HepG2 (cell line): ENCODE results near the gene EGR4. TPM values are rescaled to one million over a fixed set of nuclear protein-coding genes. Genes with fewer than 3 reads are reported as not detected.
A peak's percentile ranks its signal among the peaks of the same experiment; 100 is the strongest.

Source experiments
- ATAC-seq: fragments of 200-7000 bp; cut with Tn5 transposase; 3 replicates; pipeline ENCODE4 v1.9.1; 2020; ENCODE audit warnings: mild to moderate bottlenecking, moderate library complexity
- BruUV-seq: library from RNA; stranded (reverse); fragments of 400-500 nt; replicated peaks from 2 replicates; lab custom pipeline; 2021; lab: Mats Ljungman, UMichigan
- CTCF ChIA-PET: fragments of 300-600 bp; formaldehyde crosslinking; extraction: SDS; loops from one replicate; lab custom pipeline; 2021; ENCODE audit warnings: low total read pairs, inconsistent platforms, low intra/inter-chr PET ratio; lab: Yijun Ruan, JAX
- POLR2A ChIA-PET: fragments of 350-600 bp; sonication (Branson Sonifier 250); formaldehyde crosslinking; loops from one replicate; lab custom pipeline; 2020; ENCODE audit warnings: antibody characterized with exemption, inconsistent platforms; lab: Yijun Ruan, JAX
- DNase-seq: peaks from one replicate; pipeline ENCODE4 v3.0.0-alpha.2; 2015; ENCODE audit warnings: low spot score
- FAIRE-seq: peaks from 3 replicates; lab custom pipeline; 2011; peaks lifted over from hg19 to GRCh38; lab: Jason Lieb, UNC
- H2AFZ ChIP-seq: one replicate; pipeline ENCODE4 v1.6.1; 2011; ENCODE audit warnings: low read length, inconsistent platforms
- H3K27ac ChIP-seq: fragments of 300-600 bp; 3 replicates; pipeline ENCODE4 v1.8.0; 2011; ENCODE audit warnings: mixed run types, mild to moderate bottlenecking, mixed read lengths, low read length, inconsistent platforms; ENCODE audit not compliant: insufficient read depth; ENCODE audit errors: extremely low read length
- H3K27me3 ChIP-seq, 2 experiments: fragments of 200-600 bp in 1 of 2; 2 replicates in 1 of 2; 3 replicates in 1 of 2; pipeline versions ENCODE4 v1.6.0 to v1.8.0; 2011; ENCODE audit warnings: low read length in 2 of 2, mild to moderate bottlenecking in 2 of 2, moderate library complexity in 2 of 2, inconsistent platforms in 1 of 2; ENCODE audit not compliant: insufficient read depth in 2 of 2, control insufficient read depth in 1 of 2
- H3K36me3 ChIP-seq, 2 experiments: fragments of 200-600 bp in 1 of 2; replicated peaks in 1 of 2; 2 replicates in 1 of 2; 3 replicates in 1 of 2; pipeline versions ENCODE4 v1.5.1 to v1.8.0; 2011; ENCODE audit warnings: low read length in 2 of 2, inconsistent platforms in 1 of 2; ENCODE audit not compliant: insufficient read depth in 2 of 2, control insufficient read depth in 1 of 2
- H3K4me1 ChIP-seq: 2 replicates; pipeline ENCODE4 v1.5.1; 2012; ENCODE audit warnings: low read length, inconsistent platforms; ENCODE audit not compliant: insufficient read depth
- H3K4me2 ChIP-seq: 2 replicates; pipeline ENCODE4 v1.6.0; 2011; ENCODE audit warnings: low read depth, low read length, inconsistent platforms
- H3K4me3 ChIP-seq, 3 experiments: fragments of 200-600 bp in 1 of 3; sonication (generic), shearing (Covaris generic) in 1 of 3; replicated peaks in 1 of 3; 2 replicates each; pipeline ENCODE4 v1.5.1; 2011 to 2016; ENCODE audit warnings: low read length in 3 of 3, inconsistent platforms in 2 of 3, low read depth in 2 of 3, mild to moderate bottlenecking in 2 of 3, control low read depth in 1 of 3, mixed read lengths in 1 of 3; ENCODE audit not compliant: insufficient read depth in 1 of 3
- H3K79me2 ChIP-seq: one replicate; pipeline ENCODE4 v1.6.1; 2011; ENCODE audit warnings: low read length, inconsistent platforms; ENCODE audit not compliant: insufficient read depth
- H3K9ac ChIP-seq: 2 replicates; pipeline ENCODE4 v1.6.0; 2011; ENCODE audit warnings: mild to moderate bottlenecking, low read depth, low read length, inconsistent platforms; ENCODE audit not compliant: insufficient read depth
- H3K9me3 ChIP-seq: 2 replicates; pipeline ENCODE4 v1.5.1; 2012; ENCODE audit warnings: mild to moderate bottlenecking, low read length
- H4K20me1 ChIP-seq: 2 replicates; pipeline ENCODE4 v1.6.0; 2011; ENCODE audit warnings: inconsistent platforms, mild to moderate bottlenecking, low read length, moderate library complexity; ENCODE audit not compliant: insufficient read depth
- ATM ChIP-seq: fragments of 450-650 bp; IDR thresholded peaks from 2 replicates; pipeline ENCODE4 v1.7.1; 2017; ENCODE audit warnings: mild to moderate bottlenecking, borderline replicate concordance
- JUNB ChIP-seq: sonication (generic); formaldehyde crosslinking; IDR thresholded peaks from 2 replicates; pipeline ENCODE4 v1.8.0; 2022; ENCODE audit warnings: missing genetic modification reagents, mild to moderate bottlenecking, borderline replicate concordance
- NAIF1 ChIP-seq: sonication (generic); formaldehyde crosslinking; IDR thresholded peaks from 2 replicates; pipeline ENCODE4 v1.5.0; 2020; ENCODE audit warnings: mild to moderate bottlenecking, missing genetic modification reagents, borderline replicate concordance
- TBL1XR1 ChIP-seq: fragments of 150-350 bp; IDR thresholded peaks from 2 replicates; pipeline ENCODE4 v1.6.1; 2014; ENCODE audit warnings: borderline replicate concordance, low read length; ENCODE audit not compliant: partially characterized antibody
- ZNF451 ChIP-seq: sonication (generic); formaldehyde crosslinking; IDR thresholded peaks from 2 replicates; pipeline ENCODE4 v1.5.0; 2020; ENCODE audit warnings: mild to moderate bottlenecking, missing genetic modification reagents
- ZNF652 ChIP-seq: IDR thresholded peaks from 2 replicates; pipeline ENCODE4 v1.6.1; 2016; ENCODE audit warnings: low read depth, borderline replicate concordance
- WGBS: methylation state at CpG from one replicate; pipeline ENCODE4 v1.1.6; 2017; ENCODE audit warnings: low lambda C conversion rate; 5-methylcytosine and 5-hydroxymethylcytosine counted together
- in situ Hi-C: cut with HindIII; loops from 2 replicates; pipeline ENCODE4 v1.10.0; 2017; ENCODE audit warnings: low pct_unique_long_range_greater_than_20kb; ENCODE audit not compliant: extremely low pct_ligation_motif_present
- intact Hi-C: fragments of 100-400 bp; cut with micrococcal nuclease; formaldehyde crosslinking; loops from one replicate; pipeline ENCODE4 v1.10.0; 2022; ENCODE audit not compliant: unreplicated experiment
- polyA plus RNA-seq, 8 experiments: library from polyadenylated mRNA; depleted of rRNA in 3 of 8; stranded (reverse) in 7 of 8; unstranded in 1 of 8; fragments of >200 nt; fragmentation: Illumina TruSeq in 4 of 8; extraction: Trizol in 4 of 8; gene quantifications; 2 replicates each; pipeline versions ENCODE4 v1.2.1 to v1.2.3, GENCODE V29; 2011 to 2016; ENCODE audit warnings: low read depth in 4 of 8, missing spikeins in 1 of 8, mixed read lengths in 1 of 8; ENCODE audit not compliant: insufficient read depth in 1 of 8
- total RNA-seq, 5 experiments: library from RNA; depleted of rRNA; stranded (reverse); fragments of >200 nt; fragmentation: Illumina TruSeq; extraction: Trizol; gene quantifications; 2 replicates each; pipeline ENCODE4 v1.2.3, GENCODE V29; 2016; ENCODE audit warnings: low read depth in 1 of 5
- TF ChIP-seq, protein P1 (sequence below): sonication (generic); formaldehyde crosslinking; IDR thresholded peaks from 2 replicates; pipeline ENCODE4 v1.8.1; 2023; ENCODE audit warnings: mild to moderate bottlenecking, moderate library complexity, missing genetic modification reagents
- TF ChIP-seq, protein P2 (sequence below): IDR thresholded peaks from 2 replicates; pipeline ENCODE4 v1.6.1; 2016; ENCODE audit warnings: mild to moderate bottlenecking
- TF ChIP-seq, protein P3 (sequence below): sonication (generic); formaldehyde crosslinking; IDR thresholded peaks from 2 replicates; pipeline ENCODE4 v1.4.0; 2020; ENCODE audit warnings: missing genetic modification reagents, borderline replicate concordance

The EGR4 gene
- total and polyA plus RNA-seq, 2 of the 13 experiments (the other 11 are each of a cell fraction or from before 2014, with no cell fraction given), result not detected

DNA sequence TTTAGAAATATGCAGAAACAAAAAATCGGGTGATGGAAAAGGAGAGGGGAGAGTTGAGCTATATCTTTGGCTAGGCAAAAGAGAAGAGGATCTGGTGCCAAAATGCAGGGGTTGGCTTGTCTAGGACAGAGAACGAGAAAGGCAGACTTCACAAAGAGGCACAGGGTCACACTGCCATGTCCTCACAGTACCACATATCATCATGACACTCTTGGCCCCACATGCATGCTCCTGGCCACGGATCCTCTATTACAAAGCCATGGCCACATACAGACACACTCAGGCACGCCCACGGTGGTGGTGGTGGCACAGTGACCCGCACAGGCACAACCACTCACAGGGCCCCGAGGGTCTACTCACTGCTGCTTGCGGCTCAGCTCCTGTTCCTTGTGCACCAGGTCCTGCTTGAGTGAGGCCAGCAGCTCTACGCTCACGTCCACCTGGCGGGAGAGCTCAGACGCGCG lies 24.9 kb downstream of the EGR4 start (continued):
- TF ChIP-seq, protein P1, sequence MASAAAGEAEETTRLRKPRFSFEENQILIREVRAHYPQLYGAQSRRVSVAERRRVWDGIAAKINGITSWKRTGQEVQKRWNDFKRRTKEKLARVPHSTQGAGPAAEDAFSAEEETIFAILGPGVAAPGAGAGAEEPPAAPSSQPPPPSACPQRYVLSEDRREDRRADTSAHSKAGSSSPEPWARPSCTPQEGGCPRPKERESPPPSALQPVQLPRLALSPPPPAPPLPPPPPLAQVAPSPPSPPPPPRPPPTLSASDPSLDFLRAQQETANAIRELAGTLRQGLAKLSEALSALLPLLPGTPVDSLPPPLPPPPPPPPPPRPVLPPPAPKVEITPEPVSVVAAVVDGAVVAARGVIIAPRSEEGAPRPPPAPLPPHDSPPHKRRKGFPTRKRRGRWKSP, result no peak
- no peak for TF ChIP-seq NAIF1 (CRISPR knock-in tag)

DNA sequence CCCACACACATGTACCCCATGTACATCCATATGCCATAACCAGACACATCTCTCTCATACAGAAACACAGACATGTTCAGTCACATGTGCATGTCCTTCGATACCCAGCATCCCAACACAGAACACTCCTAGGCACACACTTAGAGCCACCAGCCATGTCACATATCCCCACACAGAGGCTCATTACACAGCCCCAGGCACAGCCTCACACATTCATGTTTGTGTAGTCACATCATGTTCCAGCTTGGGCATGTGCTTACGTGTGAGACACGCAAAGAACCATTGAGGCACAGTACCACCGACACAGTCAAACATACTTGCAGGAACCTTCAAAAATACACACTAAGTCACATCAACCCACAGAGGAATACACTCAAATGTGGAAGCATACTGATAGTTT lies 26.3 kb downstream of the EGR4 start:
- Histone ChIP-seq H3K9me3 (no peaks in the 10 kb centered on the region), H3K79me2 (no peaks in the 10 kb centered on the region), H2AFZ (no peak overlapping the region), H4K20me1 (no peaks in the 10 kb centered on the region), H3K4me1 (peaks cover 28% of the 10 kb centered on the region), H3K36me3 (peaks cover 0 to 3% of the 10 kb centered on the region in 2 experiments; a peak in 3 of 5 replicates), H3K9ac (no peak overlapping the region), H3K27me3 (no peaks in the 10 kb centered on the region)
- no TSS peak for BruUV-seq
- FAIRE-seq (no peak), DNase-seq (no peak), ATAC-seq (no peak)
- ChIA-PET CTCF (no interaction called here), POLR2A (no interaction called here)
- 96% methylated on average over 4 of the region's 4 CpGs for WGBS
- TF ChIP-seq ATM (no peak), ZNF451 (no peak), ZNF652 (no peak), TBL1XR1 (no peak), JUNB (CRISPR knock-in tag) (0 out of 2 replicates have a peak, but pooled peaks have one; percentile 14)
- TF ChIP-seq, protein P2, sequence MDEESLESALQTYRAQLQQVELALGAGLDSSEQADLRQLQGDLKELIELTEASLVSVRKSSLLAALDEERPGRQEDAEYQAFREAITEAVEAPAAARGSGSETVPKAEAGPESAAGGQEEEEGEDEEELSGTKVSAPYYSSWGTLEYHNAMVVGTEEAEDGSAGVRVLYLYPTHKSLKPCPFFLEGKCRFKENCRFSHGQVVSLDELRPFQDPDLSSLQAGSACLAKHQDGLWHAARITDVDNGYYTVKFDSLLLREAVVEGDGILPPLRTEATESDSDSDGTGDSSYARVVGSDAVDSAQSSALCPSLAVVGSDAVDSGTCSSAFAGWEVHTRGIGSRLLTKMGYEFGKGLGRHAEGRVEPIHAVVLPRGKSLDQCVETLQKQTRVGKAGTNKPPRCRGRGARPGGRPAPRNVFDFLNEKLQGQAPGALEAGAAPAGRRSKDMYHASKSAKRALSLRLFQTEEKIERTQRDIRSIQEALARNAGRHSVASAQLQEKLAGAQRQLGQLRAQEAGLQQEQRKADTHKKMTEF (CRISPR knock-in tag), result no peak
- TF ChIP-seq, protein P3, sequence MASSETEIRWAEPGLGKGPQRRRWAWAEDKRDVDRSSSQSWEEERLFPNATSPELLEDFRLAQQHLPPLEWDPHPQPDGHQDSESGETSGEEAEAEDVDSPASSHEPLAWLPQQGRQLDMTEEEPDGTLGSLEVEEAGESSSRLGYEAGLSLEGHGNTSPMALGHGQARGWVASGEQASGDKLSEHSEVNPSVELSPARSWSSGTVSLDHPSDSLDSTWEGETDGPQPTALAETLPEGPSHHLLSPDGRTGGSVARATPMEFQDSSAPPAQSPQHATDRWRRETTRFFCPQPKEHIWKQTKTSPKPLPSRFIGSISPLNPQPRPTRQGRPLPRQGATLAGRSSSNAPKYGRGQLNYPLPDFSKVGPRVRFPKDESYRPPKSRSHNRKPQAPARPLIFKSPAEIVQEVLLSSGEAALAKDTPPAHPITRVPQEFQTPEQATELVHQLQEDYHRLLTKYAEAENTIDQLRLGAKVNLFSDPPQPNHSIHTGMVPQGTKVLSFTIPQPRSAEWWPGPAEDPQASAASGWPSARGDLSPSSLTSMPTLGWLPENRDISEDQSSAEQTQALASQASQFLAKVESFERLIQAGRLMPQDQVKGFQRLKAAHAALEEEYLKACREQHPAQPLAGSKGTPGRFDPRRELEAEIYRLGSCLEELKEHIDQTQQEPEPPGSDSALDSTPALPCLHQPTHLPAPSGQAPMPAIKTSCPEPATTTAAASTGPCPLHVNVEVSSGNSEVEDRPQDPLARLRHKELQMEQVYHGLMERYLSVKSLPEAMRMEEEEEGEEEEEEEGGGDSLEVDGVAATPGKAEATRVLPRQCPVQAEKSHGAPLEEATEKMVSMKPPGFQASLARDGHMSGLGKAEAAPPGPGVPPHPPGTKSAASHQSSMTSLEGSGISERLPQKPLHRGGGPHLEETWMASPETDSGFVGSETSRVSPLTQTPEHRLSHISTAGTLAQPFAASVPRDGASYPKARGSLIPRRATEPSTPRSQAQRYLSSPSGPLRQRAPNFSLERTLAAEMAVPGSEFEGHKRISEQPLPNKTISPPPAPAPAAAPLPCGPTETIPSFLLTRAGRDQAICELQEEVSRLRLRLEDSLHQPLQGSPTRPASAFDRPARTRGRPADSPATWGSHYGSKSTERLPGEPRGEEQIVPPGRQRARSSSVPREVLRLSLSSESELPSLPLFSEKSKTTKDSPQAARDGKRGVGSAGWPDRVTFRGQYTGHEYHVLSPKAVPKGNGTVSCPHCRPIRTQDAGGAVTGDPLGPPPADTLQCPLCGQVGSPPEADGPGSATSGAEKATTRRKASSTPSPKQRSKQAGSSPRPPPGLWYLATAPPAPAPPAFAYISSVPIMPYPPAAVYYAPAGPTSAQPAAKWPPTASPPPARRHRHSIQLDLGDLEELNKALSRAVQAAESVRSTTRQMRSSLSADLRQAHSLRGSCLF, result no peak
- TF ChIP-seq, all 625 proteins: peak for 1
- H3K27ac ChIP-seq, result no peak overlapping the region
- no peak overlapping the region for H3K4me3 ChIP-seq
- intact Hi-C loops (no loop called here), in situ Hi-C loops (no loop called here)
- no peak overlapping the region for H3K4me2 ChIP-seq
